Stimulated activated CD8-positive, alpha-beta memory T cell treated with anti-CD3 and anti-CD28 coated beads, Interleukin-12 subunit alpha, Interleukin-12 subunit beta, amount 100 ng/mL, for 1 hour (primary cell): Measurements from ENCODE around the gene CALHM3.
"Not testable (repeated sequence)": the region's sequence is repeated elsewhere in the genome, so short reads cannot be mapped to it uniquely, and the experiment has no call there.

Experiments
- DNase-seq: peaks from one replicate; pipeline ENCODE4 v3.0.0-alpha.2; 2020; ENCODE audit warnings: low read depth

CALHM3 gene, protein sequence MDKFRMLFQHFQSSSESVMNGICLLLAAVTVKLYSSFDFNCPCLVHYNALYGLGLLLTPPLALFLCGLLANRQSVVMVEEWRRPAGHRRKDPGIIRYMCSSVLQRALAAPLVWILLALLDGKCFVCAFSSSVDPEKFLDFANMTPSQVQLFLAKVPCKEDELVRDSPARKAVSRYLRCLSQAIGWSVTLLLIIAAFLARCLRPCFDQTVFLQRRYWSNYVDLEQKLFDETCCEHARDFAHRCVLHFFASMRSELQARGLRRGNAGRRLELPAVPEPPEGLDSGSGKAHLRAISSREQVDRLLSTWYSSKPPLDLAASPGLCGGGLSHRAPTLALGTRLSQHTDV

GRCh38 chr10:103479135-103479534, at the start of gene CALHM3:
Gene CALHM3 (minus strand): TSS chr10:103479240. CDS start chr10:103479032, 208 bp downstream.
- DNase-seq = no peak

DNA sequence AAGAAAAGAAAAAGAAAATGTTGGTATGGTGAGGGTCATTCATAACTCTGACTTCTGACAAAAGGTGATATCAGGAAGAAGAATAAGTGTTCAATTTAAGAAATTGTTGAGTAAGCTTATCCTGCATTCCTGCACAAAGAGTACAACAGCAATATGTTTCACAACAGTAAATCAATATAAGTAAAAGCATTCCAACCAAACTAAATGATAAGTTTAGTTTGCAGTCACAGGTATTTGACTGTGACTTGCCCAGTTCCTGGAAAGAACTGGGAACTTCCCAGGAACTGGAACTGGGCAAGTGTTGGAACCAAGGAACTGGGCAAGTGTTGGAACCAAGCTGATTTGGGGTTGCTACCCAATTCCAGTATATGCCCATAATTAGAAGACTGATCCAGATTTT, 49.5 kb upstream of the CALHM3 start:
- no peak for DNase-seq

- DNase-seq = not testable (repeated sequence)
Observed at GRCh38 chr10:103527476-103527875, 48.4 kb upstream of the CALHM3 start.

DNA sequence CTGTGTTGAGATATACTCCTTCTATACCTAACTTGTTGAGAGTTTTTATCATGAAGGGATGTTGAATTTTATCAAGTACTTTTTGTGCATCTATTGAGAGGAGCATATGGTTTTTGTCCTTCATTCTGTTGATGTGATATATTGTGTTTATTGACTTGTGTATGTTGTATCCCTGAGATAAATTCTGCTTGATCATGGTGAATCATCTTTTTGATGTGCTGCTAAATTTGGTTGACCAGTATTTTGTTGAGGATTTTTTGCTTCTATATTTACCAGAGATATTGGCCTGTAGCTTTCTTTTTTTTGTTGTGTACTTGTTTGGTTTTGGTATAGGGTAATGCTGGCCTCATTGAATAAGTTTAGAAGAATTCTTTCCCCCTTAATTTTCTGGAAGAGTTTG, 46.9 kb upstream of the CALHM3 start:
- DNase-seq = no peak

DNA sequence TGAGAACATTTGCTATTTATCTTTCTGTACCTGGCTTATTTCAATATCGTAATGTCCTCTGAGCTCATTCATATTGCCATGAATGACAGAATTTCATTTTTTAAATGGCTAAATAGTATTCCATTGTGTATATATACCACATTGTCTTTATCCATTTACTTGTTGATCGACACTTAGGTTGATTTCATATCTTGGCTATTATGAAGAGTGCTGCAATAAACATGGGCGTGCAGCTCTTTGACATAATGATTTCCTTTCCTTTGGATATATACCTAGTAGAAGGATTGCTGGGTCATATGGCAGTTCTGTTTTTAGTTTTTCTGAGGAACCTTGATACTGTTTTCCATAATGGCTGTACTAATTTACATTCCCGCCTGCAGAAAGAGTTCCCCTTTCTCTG, 44.6 kb upstream of the CALHM3 start:
- DNase-seq = no peak

DNA sequence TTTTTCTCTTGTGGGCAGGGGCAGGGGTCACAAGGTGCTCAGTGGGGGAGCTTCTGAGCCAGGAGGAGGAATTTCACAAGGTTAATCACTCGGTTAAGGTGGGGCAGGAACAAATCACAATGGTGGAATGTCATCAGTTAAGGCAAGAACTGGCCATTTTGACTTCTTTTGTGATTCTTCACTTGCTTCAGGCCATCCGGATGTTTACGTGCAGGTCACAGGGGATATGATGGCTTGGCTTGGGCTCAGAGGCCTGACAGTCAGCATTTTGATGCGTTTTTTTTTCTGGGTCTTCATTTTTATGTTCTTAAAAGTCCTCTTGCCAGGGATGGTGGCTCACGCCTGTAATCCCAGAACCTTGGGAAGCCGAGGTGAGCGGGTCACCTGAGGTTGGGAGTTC, 43.0 kb upstream of the CALHM3 start:
- DNase-seq = not testable (repeated sequence)

DNA sequence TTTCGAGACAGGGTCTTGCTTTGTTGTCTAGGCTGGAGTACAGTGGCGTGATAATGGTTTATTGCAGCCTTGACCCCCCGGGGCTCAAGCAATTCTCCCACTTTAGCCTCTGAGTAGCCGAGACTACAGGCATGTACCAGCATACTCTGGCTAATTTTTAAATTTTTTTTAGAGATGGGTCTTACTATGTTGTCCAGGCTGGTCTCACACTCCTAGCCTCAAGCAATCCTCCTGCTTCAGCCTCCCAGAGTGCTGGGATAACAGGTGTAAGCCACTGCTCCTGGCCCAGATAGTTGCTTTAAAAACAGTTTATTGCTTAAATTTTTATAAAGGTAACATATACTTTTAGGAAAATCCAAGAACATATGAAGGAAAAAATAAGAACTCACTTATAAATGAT, 40.8 kb upstream of the CALHM3 start:
- DNase-seq = no peak

- no peak for DNase-seq
Observed at GRCh38 chr10:103517234-103518085, 38.4 kb upstream of the CALHM3 start.

DNA sequence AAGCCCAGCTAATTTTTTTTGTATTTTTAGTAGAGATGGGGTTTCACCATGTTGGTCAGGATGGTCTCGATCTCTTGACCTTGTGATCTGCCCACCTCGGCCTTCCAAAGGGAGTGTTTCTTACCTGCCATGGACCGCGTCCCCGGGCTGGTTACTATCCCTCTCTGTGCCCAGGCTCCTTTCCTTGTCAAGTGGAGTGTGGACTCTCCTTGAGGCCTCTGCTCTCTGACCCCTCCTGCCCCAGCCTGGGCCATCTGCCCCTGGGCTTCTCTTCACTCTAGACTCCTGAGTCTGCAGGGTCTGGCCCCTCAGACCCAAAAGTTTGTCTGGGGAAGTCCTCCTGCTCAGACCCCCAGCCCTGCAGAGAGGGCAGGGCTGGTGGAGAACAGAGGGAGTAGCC, 35.2 kb upstream of the CALHM3 start:
- no peak for DNase-seq

- DNase-seq = no peak
Observed at GRCh38 chr10:103513380-103514060, 34.5 kb upstream of the CALHM3 start.

GRCh38 chr10:103512591-103513379, 33.7 kb upstream of the CALHM3 start:
- no peak for DNase-seq

GRCh38 chr10:103512166-103512565, 33.1 kb upstream of the CALHM3 start:
- DNase-seq = no peak

DNA sequence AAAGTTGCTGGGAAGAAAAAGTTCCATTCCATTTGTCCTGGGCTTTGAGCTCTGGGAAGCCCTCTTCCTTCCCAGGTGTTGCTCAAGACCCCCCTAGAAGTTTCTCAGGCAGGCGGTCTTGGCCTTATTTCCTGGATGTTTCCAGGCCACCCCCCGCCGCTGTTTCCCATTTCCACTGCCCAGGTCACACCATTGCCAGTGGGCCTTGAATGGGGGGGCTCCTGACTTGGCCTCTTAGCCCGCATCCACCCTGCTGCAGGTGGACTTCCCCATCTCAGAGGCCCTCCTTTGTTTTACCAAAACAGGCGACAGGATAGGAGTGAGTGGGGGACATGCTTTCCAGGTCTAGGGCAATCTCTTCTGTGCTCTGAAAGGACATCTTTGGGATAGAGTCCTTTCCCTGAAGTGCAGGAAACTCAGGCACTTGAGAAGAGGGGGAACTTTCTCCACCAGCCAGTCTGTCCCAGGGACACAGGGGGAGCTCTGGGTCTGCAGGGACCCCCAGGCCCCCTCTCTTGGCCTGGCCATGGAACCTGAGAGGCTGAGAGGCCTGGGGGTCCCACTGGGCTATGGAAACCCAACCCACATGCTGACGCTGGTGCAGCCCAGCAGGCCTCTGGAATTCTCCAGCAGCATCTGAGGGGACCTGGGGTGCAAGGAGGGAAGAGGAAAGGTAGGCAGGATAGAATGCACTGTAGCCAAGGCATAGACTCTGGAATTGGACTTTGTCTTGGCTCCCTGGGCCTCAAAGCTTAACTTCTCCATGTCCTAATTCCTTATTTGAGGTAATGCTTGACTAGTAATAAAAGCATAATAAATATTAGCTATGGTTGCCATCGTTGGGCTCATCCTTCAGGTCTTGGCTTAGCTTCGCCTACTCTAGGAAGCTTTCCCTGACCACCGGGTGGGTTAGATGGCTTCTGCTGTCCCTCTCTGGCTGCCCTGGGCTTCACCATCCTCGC, 32.0 kb upstream of the CALHM3 start:
- DNase-seq = no peak

DNA sequence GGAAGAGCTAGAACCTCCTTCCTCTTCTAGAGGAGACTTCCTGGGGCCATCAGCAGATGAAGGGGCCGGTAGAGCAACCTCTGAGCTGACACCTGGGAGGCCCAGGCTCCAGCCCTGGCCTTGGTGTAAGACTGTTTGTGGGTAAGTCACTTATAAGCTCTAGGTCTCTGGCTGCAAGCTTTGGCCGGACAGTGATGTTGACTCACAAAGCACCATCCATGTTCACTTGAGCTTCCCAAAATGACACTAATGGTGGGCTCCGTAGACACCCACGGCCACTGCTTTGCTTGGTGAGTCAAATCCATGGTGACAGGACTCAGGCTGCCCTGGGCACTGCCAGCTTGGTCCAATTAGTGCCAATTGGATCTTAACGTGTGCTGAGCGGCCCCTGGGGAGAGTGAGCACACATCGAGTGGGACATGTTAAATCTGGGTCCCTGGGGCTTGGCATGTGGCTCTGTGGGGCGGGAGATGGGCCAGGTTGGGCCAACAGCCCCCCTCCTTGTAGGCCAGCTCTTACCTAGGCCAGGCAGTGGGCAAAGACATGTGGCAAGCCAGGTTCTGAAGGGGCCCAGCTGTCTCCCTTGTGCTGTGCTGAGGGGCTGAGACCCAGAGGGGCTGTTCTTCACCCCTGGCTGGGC, 31.1 kb upstream of the CALHM3 start:
- no peak for DNase-seq

- no peak for DNase-seq
Observed at GRCh38 chr10:103507235-103508191, 28.5 kb upstream of the CALHM3 start.

DNA sequence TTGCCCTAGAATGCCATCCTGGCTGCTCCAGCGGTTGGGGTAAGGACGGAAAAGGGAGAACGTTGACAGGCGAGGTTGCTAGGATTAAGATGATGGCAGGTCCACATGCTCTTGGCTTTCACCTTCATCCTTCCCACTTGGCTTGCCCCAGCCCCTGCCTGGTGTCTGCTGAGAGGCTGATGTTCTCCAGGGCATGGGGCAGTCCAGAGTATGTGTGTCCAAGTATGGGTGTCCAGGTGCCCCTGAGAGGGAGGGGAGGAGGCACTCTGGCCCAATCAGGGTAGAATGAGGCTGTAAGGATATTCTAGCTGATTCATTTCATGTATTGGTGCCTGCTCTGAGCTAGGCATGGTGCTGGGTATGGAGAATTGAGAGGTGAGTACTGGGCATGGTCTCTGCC, 27.0 kb upstream of the CALHM3 start:
- no peak for DNase-seq

DNA sequence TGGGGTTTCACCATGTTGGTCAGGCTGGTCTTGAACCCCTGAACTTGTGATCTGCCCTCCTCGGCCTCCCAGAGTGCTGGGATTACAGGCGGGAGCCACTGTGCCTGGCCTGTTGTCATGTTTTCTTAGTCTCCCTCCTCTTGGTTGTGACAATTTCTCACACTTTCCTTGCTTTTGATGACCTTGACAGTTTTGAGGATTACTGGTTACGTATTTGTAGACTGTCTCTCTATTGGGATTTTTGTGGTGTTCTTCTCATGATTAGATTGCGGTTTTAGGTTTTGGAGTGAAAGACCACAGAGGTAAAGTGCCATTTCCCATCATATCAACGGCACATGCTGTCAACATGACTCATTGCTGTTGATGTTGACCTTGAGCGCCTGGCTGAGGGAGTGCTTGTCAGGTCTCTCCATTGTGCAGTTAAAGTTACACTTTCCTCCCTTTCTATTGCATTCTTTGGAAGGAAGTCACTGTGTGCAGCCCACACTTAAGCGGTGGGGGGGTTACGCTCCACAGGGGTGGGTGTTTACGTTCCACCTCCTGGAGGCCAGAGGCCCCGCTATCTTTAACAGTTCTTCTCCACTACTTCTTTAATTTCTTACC, 25.2 kb upstream of the CALHM3 start:
- DNase-seq = no peak

DNA sequence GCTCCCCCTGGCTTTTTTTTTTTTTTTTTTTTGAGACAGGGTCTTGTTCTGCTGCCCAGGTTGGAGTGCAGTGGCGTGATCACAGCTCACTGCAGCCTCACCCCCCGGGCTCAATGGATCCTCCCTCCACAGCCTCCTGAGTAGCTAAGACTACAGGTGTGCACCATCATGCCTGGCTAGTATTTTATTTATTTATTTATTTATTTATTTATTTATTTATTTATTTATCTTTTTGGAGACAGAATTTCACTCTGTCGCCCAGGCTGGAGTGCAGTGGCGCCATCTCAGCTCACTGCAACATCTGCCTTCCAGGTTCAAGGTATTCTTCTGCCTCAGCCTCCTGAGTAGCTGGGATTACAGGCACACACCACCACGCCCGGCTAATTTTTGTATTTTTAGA, 24.7 kb upstream of the CALHM3 start:
- not testable (repeated sequence) for DNase-seq
